Measurements from ENCODE around the gene FHOD1. TPM values are rescaled to one million over a fixed set of nuclear protein-coding genes. Genes with fewer than 3 reads are reported as not detected.

FHOD1 gene
- total RNA-seq, 5 donors from 2014 or later (not counting 1 experiment from before 2014, with no cell fraction given): 31.0 to 92.5 (median 66.2) TPM

DNA sequence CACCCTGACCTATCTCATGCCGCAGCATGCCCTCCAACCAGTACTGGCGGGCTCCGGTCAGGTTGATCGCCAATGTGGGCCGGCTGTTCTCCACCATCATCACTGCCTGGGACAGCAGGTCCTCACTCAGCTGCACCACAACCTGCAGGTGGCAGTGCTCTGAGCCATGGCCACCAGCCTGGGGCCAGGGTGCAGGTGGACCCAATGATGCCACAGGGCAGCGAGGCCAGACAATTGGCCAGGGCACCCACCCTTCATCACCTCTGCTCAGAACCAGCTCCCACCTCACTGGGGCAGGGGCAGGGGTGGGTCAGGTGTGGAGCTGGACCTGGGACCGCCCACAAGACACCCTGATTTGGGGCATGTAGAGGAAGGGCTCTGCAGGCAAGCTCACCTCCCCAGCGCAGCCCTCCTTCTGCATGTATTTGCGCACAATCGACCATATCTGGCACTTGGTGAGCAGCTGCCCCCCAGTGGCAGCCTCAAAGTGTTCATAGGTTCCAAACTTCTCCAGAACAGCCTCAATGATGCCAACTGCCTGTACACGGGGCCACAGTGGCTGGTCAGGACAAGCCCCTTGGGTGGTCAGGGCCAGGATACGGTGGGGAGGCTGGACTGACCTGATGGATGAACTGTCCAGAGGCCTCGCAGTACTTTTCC lies 67.7 kb downstream of the FHOD1 start:
- peak overlapping the region in 1 of 3 donors; percentile 13 for H3K4me3 Mint-ChIP-seq
- DNase-seq (no peak), ATAC-seq (replicated peaks in 1 of 4) (no peak)
- ChIA-PET POLR2A (no interaction called here), CTCF (interaction anchor here in 1 of 2 donors (0.5 to 0.9 kb wide), 3 partner anchors 22 to 889 kb away, joined by 3 to 4 read pairs (median 3); no protein-coding TSS in a partner anchor)
- H3K27me3 Mint-ChIP-seq: peaks cover 14 to 18% of the 10 kb centered on the region in 2 donors
- Histone ChIP-seq H3K4me3 (ENCODE audit: control insufficient read depth in 1 of 2, extremely low read depth in 1 of 2, low read length in 1 of 2) (no peak overlapping the region), H3K4me1 (ENCODE audit: control insufficient read depth in 1 of 2, extremely low read depth in 1 of 2, insufficient read depth in 2 of 2, low read length in 2 of 2) (peaks cover 4 to 37% of the 10 kb centered on the region in 2 experiments), H3K36me3 (ENCODE audit: control insufficient read depth in 2 of 2, extremely low read depth in 1 of 2, insufficient read depth in 1 of 2, low read length in 1 of 2) (no peaks in the 10 kb centered on the region), H3K9me3 (no peaks in the 10 kb centered on the region), H3K27me3 (replicated peaks in 1 of 2; ENCODE audit: control insufficient read depth in 2 of 2, extremely low read depth in 1 of 2, insufficient read depth in 2 of 2, low read length in 1 of 2) (peaks cover 13 to 46% of the 10 kb centered on the region in 2 experiments), H3K27ac (ENCODE audit: low read length) (no peak overlapping the region)
- no peaks in the 10 kb centered on the region for H3K36me3 Mint-ChIP-seq
- no peaks in the 10 kb centered on the region for H3K9me3 Mint-ChIP-seq
- H3K27ac Mint-ChIP-seq: no peak overlapping the region
- H3K4me1 Mint-ChIP-seq: peaks cover 12 to 25% (median 12%) of the 10 kb centered on the region in 3 donors
- 92% methylated on average over 11 of the region's 13 CpGs for WGBS (ENCODE audit: insufficient coverage)

Other genes with a start within 250 kb of the FHOD1 start
- gene CBFB, start 218.3 kb downstream of the FHOD1 start, total RNA-seq: 100 to 1,000 TPM in 2 of 5 donors, 10 to 100 TPM in 3; 80.0 to 115 (median 96.5) TPM
- 10 to 100 TPM; 19.4 to 23.0 (median 20.1) TPM for gene PHAF1, start 137.5 kb downstream of the FHOD1 start, total RNA-seq
- gene B3GNT9, start 96.5 kb downstream of the FHOD1 start, total RNA-seq: 1 to 10 TPM; 3.0 to 9.5 (median 4.9) TPM
- gene TRADD, start 87.6 kb downstream of the FHOD1 start, total RNA-seq: 100 to 1,000 TPM in 3 of 5 donors, 10 to 100 TPM in 2; 58.3 to 179 (median 123) TPM
- gene FBXL8, start 87.5 kb downstream of the FHOD1 start, total RNA-seq: 10 to 100 TPM; 18.5 to 69.7 (median 43.7) TPM
- 10 to 100 TPM; 22.3 to 66.3 (median 39.1) TPM for gene HSF4, start 82.7 kb downstream of the FHOD1 start, total RNA-seq
- gene NOL3, start 76.9 kb downstream of the FHOD1 start, total RNA-seq: 1 to 10 TPM; 2.1 to 8.0 (median 5.2) TPM
- 10 to 100 TPM; 11.3 to 16.5 (median 14.8) TPM for gene MATCAP1, start 63.5 kb downstream of the FHOD1 start, total RNA-seq
- under 1 TPM in 1 of 5 donors, not detected in 4; 0.25 TPM for gene EXOC3L1, start 57.3 kb downstream of the FHOD1 start, total RNA-seq
- 10 to 100 TPM; 59.4 to 97.1 (median 83.1) TPM for gene E2F4, start 55.3 kb downstream of the FHOD1 start, total RNA-seq
- gene ELMO3, start 48.4 kb downstream of the FHOD1 start, total RNA-seq: 10 to 100 TPM in 1 of 5 donors, 1 to 10 TPM in 4; 3.8 to 11.7 (median 8.8) TPM
- 10 to 100 TPM; 28.5 to 40.3 (median 34.8) TPM for gene TMEM208, start 20.4 kb downstream of the FHOD1 start, total RNA-seq
- 1 to 10 TPM; 1.4 to 2.3 (median 2.2) TPM for gene SLC9A5, start 1.5 kb upstream of the FHOD1 start, total RNA-seq
- 10 to 100 TPM; 19.4 to 27.5 (median 24.9) TPM for gene PLEKHG4, start 32.1 kb upstream of the FHOD1 start, total RNA-seq
- gene KCTD19, start 79.3 kb upstream of the FHOD1 start, total RNA-seq: not detected
- gene LRRC36, start 79.3 kb upstream of the FHOD1 start, total RNA-seq: not detected
- under 1 TPM in 2 of 5 donors, not detected in 3; 0.18 to 0.23 TPM for gene TPPP3, start 146.0 kb upstream of the FHOD1 start, total RNA-seq
- under 1 TPM in 4 of 5 donors, not detected in 1; 0.26 to 0.85 (median 0.47) TPM for gene ZDHHC1, start 169.0 kb upstream of the FHOD1 start, total RNA-seq
- gene HSD11B2, start 183.6 kb upstream of the FHOD1 start, total RNA-seq: under 1 TPM in 3 of 5 donors, not detected in 2; 0.20 to 0.32 (median 0.29) TPM
- gene ATP6V0D1, start 233.7 kb upstream of the FHOD1 start, total RNA-seq: 10 to 100 TPM; 41.5 to 49.6 (median 45.8) TPM
- not detected for gene AGRP, start 236.1 kb upstream of the FHOD1 start, total RNA-seq